ENCODE data around the gene EHBP1.

DNA sequence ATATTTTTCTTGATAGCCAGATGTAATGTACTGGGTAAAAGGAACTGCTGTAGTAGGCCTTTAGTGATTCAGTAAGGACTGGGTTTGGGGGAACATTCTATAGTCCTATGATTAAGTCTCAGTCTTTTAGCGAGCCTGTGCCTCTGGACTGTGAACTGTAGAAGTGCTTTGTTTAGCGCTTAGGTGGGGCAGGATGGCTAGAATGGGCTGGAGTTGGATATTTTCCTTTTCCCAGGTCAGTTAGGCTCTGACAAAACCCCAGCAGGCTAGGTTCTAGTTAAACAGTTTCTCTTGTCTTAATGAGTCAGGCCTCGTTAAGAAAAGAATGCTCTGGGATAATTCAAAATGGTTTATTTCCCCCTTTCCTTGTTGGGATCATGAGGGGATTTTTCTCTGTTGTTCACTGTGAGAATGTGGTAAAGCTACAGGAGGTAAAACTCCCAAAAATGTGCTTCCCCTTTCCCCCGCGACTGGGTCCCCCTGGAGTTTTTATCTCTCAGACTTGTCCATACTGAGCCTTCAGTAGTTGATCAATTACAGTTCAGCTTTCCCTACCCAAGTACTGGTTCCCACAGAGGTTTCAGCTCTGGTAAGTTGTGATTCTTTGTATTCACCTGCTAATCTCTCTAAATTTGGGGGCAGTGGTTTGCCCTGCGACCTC lies 31.5 kb downstream of the EHBP1 start:
- TF ChIP-seq, protein P1, sequence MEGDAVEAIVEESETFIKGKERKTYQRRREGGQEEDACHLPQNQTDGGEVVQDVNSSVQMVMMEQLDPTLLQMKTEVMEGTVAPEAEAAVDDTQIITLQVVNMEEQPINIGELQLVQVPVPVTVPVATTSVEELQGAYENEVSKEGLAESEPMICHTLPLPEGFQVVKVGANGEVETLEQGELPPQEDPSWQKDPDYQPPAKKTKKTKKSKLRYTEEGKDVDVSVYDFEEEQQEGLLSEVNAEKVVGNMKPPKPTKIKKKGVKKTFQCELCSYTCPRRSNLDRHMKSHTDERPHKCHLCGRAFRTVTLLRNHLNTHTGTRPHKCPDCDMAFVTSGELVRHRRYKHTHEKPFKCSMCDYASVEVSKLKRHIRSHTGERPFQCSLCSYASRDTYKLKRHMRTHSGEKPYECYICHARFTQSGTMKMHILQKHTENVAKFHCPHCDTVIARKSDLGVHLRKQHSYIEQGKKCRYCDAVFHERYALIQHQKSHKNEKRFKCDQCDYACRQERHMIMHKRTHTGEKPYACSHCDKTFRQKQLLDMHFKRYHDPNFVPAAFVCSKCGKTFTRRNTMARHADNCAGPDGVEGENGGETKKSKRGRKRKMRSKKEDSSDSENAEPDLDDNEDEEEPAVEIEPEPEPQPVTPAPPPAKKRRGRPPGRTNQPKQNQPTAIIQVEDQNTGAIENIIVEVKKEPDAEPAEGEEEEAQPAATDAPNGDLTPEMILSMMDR (IDR thresholded peaks at IDR 0.05) = no peak
- TF ChIP-seq EP300 (IDR thresholded peaks at IDR 0.05) (no peak), POLR2A (IDR thresholded peaks at IDR 0.05) (no peak)
